HepG2 (cell line): ENCODE measurements around the gene HSPA1L. TPM values are rescaled to one million over a fixed set of nuclear protein-coding genes. Genes with fewer than 3 reads are reported as not detected.

Experiments
- AKAP8 ChIP-seq: sonication (generic); formaldehyde crosslinking; IDR thresholded peaks from 2 replicates; pipeline ENCODE4 v1.5.1; 2020; ENCODE audit warnings: mild to moderate bottlenecking, missing genetic modification reagents
- HIVEP1 ChIP-seq: sonication (generic); formaldehyde crosslinking; IDR thresholded peaks from 2 replicates; pipeline ENCODE4 v1.4.0; 2020; ENCODE audit warnings: mild to moderate bottlenecking, missing genetic modification reagents
- HOXA7 ChIP-seq: sonication (generic); formaldehyde crosslinking; IDR thresholded peaks from 2 replicates; pipeline ENCODE4 v1.8.1; 2022; ENCODE audit warnings: mild to moderate bottlenecking, missing genetic modification reagents, moderate library complexity
- IKZF4 ChIP-seq: sonication (generic); formaldehyde crosslinking; IDR thresholded peaks from 2 replicates; pipeline ENCODE4 v1.5.1; 2020; ENCODE audit warnings: borderline replicate concordance, mild to moderate bottlenecking, low read depth, missing genetic modification reagents; ENCODE audit errors: not compliant biosample characterization
- KLF9 ChIP-seq: IDR thresholded peaks from 2 replicates; pipeline ENCODE4 v1.6.1; 2016; ENCODE audit warnings: low read depth
- MBD4 ChIP-seq: IDR thresholded peaks from 2 replicates; pipeline ENCODE4 v1.6.1; 2012; ENCODE audit warnings: low read length, inconsistent platforms, borderline replicate concordance
- SETDB1 ChIP-seq: sonication (generic); formaldehyde crosslinking; IDR thresholded peaks from 2 replicates; pipeline ENCODE4 v1.5.1; 2020; ENCODE audit warnings: missing genetic modification reagents, mild to moderate bottlenecking, borderline replicate concordance
- SMAD3 ChIP-seq: sonication (generic); formaldehyde crosslinking; IDR thresholded peaks from 2 replicates; pipeline ENCODE4 v1.4.0; 2020; ENCODE audit warnings: missing genetic modification reagents
- SP140L ChIP-seq: sonication (generic); formaldehyde crosslinking; IDR thresholded peaks from 2 replicates; pipeline ENCODE4 v1.4.0; 2020; ENCODE audit warnings: missing genetic modification reagents, borderline replicate concordance
- STAT5B ChIP-seq: sonication (generic); formaldehyde crosslinking; IDR thresholded peaks from 2 replicates; pipeline ENCODE4 v1.4.0; 2020; ENCODE audit warnings: missing genetic modification reagents
- TCF12 ChIP-seq, 2 experiments: fragments of 450-650 bp in 1 of 2; sonication (generic) in 1 of 2; formaldehyde crosslinking in 1 of 2; IDR thresholded peaks; 2 replicates each; pipeline versions ENCODE4 v1.6.1 to v1.8.0; 2017 to 2022; ENCODE audit warnings: antibody characterized with exemption in 1 of 2, mild to moderate bottlenecking in 1 of 2, missing genetic modification reagents in 1 of 2, moderate library complexity in 1 of 2
- TEAD2 ChIP-seq: sonication (generic); formaldehyde crosslinking; IDR thresholded peaks from 2 replicates; pipeline ENCODE4 v1.9.0; 2021; ENCODE audit warnings: missing genetic modification reagents
- TP53 ChIP-seq: sonication (generic); formaldehyde crosslinking; conservative IDR thresholded peaks from 2 replicates; pipeline ENCODE4 v1.4.0; 2020; ENCODE audit warnings: missing genetic modification reagents
- TRIM24 ChIP-seq: sonication (generic); formaldehyde crosslinking; IDR thresholded peaks from 2 replicates; pipeline ENCODE4 v1.8.0; 2022; ENCODE audit warnings: mild to moderate bottlenecking, missing genetic modification reagents
- ZFP36L2 ChIP-seq: sonication (generic); formaldehyde crosslinking; IDR thresholded peaks from 2 replicates; pipeline ENCODE4 v1.4.0; 2020; ENCODE audit warnings: missing genetic modification reagents
- ZNF251 ChIP-seq: sonication (generic); formaldehyde crosslinking; IDR thresholded peaks from 2 replicates; pipeline ENCODE4 v1.9.0; 2021; ENCODE audit warnings: mild to moderate bottlenecking, missing genetic modification reagents
- ZNF569 ChIP-seq: sonication (generic); formaldehyde crosslinking; IDR thresholded peaks from 2 replicates; pipeline ENCODE4 v1.5.0; 2020; ENCODE audit warnings: mild to moderate bottlenecking, missing genetic modification reagents, moderate library complexity, borderline replicate concordance
- ZNF572 ChIP-seq: sonication (generic); formaldehyde crosslinking; IDR thresholded peaks from 2 replicates; pipeline ENCODE4 v1.5.1; 2020; ENCODE audit warnings: mild to moderate bottlenecking, missing genetic modification reagents
- ZNF781 ChIP-seq: sonication (generic); formaldehyde crosslinking; IDR thresholded peaks from 2 replicates; pipeline ENCODE4 v1.5.1; 2020; ENCODE audit warnings: borderline replicate concordance, mild to moderate bottlenecking, missing genetic modification reagents; ENCODE audit errors: not compliant biosample characterization
- ZNF83 ChIP-seq: sonication (generic); formaldehyde crosslinking; IDR thresholded peaks from 2 replicates; pipeline ENCODE4 v1.4.0; 2020; ENCODE audit warnings: missing genetic modification reagents, mild to moderate bottlenecking, borderline replicate concordance
- polyA plus RNA-seq, 8 experiments: library from polyadenylated mRNA; depleted of rRNA in 3 of 8; stranded (reverse) in 7 of 8; unstranded in 1 of 8; fragments of >200 nt; fragmentation: Illumina TruSeq in 4 of 8; extraction: Trizol in 4 of 8; gene quantifications; 2 replicates each; pipeline versions ENCODE4 v1.2.1 to v1.2.3, GENCODE V29; 2011 to 2016; ENCODE audit warnings: low read depth in 4 of 8, missing spikeins in 1 of 8, mixed read lengths in 1 of 8; ENCODE audit not compliant: insufficient read depth in 1 of 8
- total RNA-seq, 5 experiments: library from RNA; depleted of rRNA; stranded (reverse); fragments of >200 nt; fragmentation: Illumina TruSeq; extraction: Trizol; gene quantifications; 2 replicates each; pipeline ENCODE4 v1.2.3, GENCODE V29; 2016; ENCODE audit warnings: low read depth in 1 of 5
- TF ChIP-seq, protein P1 (sequence below): sonication (generic); formaldehyde crosslinking; IDR thresholded peaks from one replicate; pipeline ENCODE4 v1.5.1; 2020; ENCODE audit warnings: mild to moderate bottlenecking, missing genetic modification reagents; ENCODE audit errors: not compliant biosample characterization
- TF ChIP-seq, protein P2 (sequence below): sonication (generic); formaldehyde crosslinking; IDR thresholded peaks from 2 replicates; pipeline ENCODE4 v1.8.0; 2022; ENCODE audit warnings: missing genetic modification reagents, low read depth, mild to moderate bottlenecking, borderline replicate concordance

The HSPA1L gene
- total and polyA plus RNA-seq, 2 of the 13 experiments (the other 11 are each of a cell fraction or from before 2014, with no cell fraction given) = 0.55 to 1.0 TPM

DNA sequence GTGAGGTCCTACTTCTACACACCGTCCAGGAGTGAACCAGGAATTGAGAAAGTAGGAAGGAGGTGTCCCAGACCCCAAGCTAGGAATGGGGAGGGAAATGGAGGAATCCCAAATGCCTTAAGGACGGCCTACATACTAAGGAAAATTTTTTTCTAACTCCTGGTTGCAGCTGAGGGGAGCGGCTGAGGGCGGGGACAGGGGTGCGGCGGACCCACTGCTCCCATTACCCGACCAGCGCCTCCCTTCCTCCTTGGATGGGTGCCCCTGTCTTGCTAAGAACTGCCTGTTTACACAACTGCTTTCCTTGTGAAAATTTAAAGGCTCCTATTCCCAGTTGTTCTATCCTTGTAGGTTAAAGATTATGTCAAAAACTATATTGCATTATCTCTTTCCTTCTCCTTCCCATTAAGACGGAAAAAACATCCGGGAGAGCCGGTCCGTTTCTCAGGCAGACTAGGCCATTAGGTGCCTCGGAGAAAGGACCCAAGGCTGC is 11.8 kb upstream of the HSPA1L start (continued):
- TF ChIP-seq, protein P1, sequence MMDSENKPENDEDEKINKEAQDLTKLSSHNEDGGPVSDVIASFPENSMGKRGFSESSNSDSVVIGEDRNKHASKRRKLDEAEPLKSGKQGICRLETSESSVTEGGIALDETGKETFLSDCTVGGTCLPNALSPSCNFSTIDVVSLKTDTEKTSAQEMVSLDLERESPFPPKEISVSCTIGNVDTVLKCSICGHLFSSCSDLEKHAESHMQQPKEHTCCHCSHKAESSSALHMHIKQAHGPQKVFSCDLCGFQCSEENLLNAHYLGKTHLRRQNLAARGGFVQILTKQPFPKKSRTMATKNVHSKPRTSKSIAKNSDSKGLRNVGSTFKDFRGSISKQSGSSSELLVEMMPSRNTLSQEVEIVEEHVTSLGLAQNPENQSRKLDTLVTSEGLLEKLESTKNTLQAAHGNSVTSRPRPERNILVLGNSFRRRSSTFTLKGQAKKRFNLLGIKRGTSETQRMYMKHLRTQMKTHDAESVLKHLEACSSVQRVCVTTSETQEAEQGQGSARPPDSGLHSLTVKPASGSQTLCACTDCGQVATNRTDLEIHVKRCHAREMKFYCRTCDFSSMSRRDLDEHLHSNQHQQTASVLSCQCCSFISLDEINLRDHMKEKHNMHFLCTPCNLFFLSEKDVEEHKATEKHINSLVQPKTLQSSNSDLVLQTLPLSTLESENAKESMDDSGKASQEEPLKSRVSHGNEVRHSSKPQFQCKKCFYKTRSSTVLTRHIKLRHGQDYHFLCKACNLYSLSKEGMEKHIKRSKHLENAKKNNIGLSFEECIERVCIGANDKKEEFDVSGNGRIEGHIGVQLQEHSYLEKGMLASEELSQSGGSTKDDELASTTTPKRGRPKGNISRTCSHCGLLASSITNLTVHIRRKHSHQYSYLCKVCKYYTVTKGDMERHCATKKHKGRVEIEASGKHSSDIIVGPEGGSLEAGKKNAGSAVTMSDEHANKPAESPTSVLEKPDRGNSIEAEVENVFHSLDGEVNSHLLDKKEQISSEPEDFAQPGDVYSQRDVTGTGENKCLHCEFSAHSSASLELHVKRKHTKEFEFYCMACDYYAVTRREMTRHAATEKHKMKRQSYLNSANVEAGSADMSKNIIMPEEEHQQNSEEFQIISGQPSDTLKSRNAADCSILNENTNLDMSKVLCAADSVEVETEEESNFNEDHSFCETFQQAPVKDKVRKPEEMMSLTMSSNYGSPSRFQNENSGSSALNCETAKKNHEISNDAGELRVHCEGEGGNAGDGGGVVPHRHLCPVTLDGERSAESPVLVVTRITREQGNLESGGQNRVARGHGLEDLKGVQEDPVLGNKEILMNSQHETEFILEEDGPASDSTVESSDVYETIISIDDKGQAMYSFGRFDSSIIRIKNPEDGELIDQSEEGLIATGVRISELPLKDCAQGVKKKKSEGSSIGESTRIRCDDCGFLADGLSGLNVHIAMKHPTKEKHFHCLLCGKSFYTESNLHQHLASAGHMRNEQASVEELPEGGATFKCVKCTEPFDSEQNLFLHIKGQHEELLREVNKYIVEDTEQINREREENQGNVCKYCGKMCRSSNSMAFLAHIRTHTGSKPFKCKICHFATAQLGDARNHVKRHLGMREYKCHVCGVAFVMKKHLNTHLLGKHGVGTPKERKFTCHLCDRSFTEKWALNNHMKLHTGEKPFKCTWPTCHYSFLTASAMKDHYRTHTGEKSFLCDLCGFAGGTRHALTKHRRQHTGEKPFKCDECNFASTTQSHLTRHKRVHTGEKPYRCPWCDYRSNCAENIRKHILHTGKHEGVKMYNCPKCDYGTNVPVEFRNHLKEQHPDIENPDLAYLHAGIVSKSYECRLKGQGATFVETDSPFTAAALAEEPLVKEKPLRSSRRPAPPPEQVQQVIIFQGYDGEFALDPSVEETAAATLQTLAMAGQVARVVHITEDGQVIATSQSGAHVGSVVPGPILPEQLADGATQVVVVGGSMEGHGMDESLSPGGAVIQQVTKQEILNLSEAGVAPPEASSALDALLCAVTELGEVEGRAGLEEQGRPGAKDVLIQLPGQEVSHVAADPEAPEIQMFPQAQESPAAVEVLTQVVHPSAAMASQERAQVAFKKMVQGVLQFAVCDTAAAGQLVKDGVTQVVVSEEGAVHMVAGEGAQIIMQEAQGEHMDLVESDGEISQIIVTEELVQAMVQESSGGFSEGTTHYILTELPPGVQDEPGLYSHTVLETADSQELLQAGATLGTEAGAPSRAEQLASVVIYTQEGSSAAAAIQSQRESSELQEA = no peak
- TF ChIP-seq HIVEP1 (CRISPR knock-in tag) (no peak), TP53 (CRISPR knock-in tag) (no peak), TCF12 (IDR thresholded peaks at IDR 0.05) (no peak), TCF12 (CRISPR knock-in tag; IDR thresholded peaks at IDR 0.05) (no peak), ZNF572 (CRISPR knock-in tag) (no peak), ZNF251 (CRISPR knock-in tag) (no peak), ZNF83 (no peak), TEAD2 (CRISPR knock-in tag) (no peak), TRIM24 (CRISPR knock-in tag) (no peak), SMAD3 (CRISPR knock-in tag) (0 out of 2 replicates have a peak, but pooled peaks have one; percentile 14), KLF9 (CRISPR knock-in tag) (no peak), STAT5B (CRISPR knock-in tag) (no peak), MBD4 (no peak), ZNF569 (no peak), SETDB1 (no peak), HOXA7 (CRISPR knock-in tag) (no peak), SP140L (no peak), IKZF4 (CRISPR knock-in tag) (no peak), ZFP36L2 (CRISPR knock-in tag) (no peak), ZNF781 (CRISPR knock-in tag) (no peak), AKAP8 (CRISPR knock-in tag) (no peak)
- TF ChIP-seq, protein P2, sequence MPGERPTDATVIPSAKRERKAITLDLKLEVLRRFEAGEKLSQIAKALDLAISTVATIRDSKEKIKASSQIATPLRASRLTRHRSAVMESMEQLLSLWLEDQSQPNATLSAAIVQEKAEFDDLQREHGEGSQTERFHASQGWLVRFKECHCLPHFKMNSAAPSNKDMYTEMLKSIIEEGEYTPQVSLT (CRISPR knock-in tag) = no peak
